Activated CD4-positive, alpha-beta T cell treated with anti-CD3 and anti-CD28 coated beads, Interleukin-2, amount 50 U/mL, for 1 hour (primary cell): ENCODE measurements around the gene UBE2G2.

Experiments used
- DNase-seq: peaks from one replicate; pipeline ENCODE4 v3.0.0-alpha.2; 2020

UBE2G2 gene

DNA sequence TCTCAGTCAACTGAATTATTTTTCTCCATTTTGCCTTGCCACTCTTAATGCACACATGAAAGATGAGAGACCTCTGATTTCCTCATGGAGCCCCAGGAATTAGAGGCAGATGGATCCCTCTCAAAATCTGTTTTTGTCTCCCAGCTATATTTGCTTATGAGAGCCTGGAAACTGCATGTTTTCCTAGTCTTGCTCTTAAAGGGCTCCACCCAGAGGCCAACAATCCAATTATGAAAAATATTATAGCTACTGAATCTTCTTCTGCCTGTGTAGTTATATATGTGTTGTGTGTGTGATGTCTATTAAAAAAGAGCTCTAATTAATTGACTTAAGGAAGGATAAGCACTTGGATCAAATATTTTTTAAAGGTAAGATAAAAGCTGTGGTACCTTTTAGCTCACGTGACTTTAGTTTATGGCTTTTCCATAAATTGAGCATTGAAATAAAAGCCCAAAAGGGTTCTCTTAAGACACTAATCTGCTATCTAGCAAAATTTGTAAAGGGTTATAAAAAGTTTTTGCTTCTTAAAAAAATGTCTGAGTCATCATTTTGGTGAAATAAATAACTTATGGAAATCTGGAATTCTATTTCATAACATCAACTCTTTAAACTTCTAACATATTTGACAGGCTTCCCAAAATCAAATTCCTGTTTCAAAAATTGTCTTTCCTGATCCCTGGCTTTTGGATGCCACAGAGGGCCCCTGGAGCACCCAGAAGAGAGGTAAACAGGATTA is 59.0 kb downstream of the UBE2G2 start:
- DNase-seq, result no peak

- DNase-seq, result no peak
Observed at GRCh38 chr21:44741921-44742320, 59.7 kb downstream of the UBE2G2 start.

DNA sequence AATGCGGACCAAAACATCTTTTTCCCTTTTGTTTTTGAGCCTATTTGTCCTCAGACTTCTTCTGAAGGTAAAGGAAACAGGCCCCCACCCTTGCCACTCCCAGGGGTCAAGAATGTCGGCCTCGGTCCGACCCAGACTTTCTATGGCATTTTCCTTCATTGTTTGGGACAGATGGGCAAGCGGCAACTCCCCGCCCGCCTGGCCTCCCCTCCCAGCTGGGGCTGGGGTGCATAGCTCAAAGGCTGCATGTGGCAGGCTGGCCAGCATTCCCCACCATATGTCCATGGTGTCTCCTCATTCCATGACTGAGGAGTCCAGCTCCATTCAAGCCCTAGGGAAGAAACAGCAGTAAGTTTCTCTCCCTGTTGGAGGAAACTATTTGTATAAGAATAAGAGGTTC is 60.9 kb downstream of the UBE2G2 start:
- DNase-seq, result no peak

DNA sequence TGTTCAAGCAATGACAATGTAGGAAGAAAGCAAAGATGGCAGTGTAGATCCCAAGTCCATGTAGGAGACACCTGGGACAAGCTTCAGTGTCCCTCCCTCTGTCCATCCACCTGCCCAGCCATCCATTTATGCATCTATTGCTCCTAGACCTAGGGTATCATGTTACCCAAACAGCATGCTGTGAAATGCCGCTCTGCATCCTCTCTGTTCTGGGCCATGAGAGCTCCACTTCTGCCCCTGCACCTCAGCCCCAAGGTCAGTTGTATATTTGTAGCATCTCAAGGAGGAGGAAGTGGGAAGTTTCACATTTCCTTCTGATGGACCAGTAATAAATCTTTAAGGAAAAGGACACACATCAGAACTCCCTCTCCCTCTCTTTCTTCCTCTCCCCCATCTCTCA is 62.3 kb downstream of the UBE2G2 start:
- no peak for DNase-seq

DNA sequence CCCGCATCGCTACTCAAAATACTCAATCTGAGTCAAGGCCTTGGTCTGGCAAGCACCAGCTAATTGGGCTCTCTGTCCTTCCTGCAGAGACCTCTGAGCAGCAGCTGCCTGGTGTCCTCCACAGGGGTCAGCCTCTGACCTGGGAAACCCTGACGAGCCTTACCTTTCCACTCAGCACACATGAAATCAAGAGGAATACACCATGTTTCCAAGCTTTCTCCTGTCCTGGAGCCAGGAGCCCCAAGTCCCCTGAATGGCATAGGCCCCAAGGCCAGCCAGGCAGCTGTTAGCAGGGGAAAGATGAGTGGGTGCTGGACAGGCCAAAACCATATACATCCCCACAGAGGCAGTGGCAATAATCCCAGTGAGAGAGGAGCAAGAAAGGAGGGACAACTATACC is 63.0 kb downstream of the UBE2G2 start:
- no peak for DNase-seq

GRCh38 chr21:44737706-44738354 is 63.8 kb downstream of the UBE2G2 start:
- DNase-seq, result no peak

- no peak for DNase-seq
Observed at GRCh38 chr21:44736291-44737004, 65.2 kb downstream of the UBE2G2 start.

DNA sequence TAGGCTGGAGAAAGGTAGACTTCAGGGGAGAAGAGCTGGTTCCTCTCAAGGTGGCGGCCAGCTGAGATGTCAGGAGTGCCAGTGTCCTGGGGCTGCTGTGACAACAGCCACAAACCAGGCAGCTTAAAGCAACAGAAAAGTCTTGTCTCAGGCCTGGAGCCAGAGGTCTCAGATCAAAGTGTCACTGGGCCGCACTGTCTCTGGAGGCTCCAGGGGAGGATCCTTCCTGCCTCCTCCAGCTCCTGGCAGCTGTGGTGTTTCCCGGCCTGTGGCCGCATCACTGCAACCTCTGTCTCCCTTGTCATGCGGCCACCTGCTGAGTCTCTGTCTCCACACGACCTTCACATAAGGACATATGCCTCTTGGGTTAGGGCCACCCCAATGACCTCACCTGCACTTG is 65.8 kb downstream of the UBE2G2 start:
- no peak for DNase-seq

DNA sequence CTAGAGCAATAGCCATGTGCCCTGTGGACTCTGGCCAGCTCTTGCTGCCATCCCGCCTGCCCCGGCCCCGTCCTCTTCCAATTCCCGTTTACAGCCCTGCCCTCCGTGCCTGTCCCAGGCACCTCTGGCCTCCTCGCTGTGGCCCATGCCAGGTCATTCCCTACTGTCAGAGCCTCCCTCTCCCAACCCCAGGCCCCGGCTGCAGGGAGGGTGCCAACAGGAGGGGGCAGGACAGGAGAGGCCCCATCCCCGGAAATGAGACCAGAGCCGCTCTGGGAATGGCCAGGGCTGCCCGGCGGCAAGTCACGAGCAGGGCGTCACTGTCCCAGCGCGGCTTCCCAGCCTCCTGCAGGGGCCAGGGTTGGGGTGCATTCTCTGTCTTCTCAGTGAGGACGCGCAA is 66.8 kb downstream of the UBE2G2 start:
- DNase-seq, result no peak

GRCh38 chr21:44734026-44734745 is 67.4 kb downstream of the UBE2G2 start:
- DNase-seq, result no peak

DNA sequence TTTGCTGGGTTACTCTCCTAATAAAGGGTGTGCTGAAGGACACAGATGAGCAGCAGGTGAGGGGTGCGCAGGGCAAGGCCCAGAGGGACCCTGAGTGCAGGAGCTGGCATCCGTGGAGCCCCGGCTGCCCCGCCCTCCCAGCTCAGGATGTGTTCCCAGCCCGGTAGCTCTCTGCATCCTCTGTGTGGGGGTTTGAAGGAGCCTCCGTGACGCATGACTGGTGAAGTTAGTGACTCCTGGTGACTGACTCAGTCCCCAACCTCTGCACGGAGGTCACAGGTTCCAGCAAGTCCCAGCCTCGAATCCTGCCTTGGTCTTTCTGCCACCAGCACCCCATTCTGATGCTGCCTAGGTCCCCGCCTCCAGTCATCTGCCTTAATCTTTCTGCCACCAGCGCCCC is 68.7 kb downstream of the UBE2G2 start:
- DNase-seq, result no peak

GRCh38 chr21:44732263-44732662 is 69.4 kb downstream of the UBE2G2 start:
- DNase-seq, result no peak

DNA sequence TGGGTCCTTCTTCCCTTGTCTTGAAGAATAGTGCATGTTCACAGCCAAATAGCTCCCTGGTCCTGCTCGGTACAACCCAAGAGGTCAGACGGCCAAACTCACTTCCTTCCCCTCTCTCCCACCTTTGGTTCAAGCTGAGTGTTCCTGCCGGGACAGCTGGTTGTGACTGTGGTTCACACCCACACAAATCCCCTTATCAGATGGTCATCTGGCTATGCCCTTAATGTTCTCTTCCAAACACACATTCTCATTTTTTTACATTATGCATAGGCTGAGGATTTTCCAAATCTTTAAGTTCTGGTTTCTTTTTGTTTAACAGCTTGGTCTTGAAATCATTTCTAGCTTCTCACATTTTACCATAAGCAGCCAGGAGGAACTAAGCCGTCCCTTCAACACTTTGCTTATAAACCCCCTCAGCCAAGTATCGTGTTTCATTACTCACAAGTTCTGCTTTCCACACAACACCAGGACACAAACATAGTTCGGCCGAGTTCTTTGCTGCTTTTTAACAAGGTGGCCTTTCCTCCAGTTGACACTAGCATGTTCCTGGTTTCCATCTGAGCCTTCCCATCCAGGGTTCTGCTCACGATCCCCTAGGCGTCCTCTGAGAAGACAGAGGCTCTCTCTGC is 70.6 kb downstream of the UBE2G2 start:
- no peak for DNase-seq

DNA sequence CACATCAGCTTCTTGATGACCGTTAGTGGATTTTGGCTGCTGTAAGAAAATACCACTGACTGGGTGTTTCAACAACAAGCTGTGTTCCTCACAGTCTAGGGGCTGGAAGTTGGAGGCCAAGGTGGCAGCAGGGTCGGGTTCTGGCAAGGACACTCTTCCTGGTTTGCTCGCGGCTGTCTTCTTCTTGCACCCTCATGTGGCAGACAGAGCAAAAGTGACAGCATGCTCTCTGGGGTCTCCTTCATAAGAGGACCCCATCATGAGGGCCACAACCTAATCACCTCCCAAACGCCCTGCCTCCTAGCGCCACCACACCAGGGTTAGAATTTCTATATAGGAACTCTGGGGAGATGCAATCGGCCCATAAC is 71.6 kb downstream of the UBE2G2 start:
- DNase-seq, result no peak

DNA sequence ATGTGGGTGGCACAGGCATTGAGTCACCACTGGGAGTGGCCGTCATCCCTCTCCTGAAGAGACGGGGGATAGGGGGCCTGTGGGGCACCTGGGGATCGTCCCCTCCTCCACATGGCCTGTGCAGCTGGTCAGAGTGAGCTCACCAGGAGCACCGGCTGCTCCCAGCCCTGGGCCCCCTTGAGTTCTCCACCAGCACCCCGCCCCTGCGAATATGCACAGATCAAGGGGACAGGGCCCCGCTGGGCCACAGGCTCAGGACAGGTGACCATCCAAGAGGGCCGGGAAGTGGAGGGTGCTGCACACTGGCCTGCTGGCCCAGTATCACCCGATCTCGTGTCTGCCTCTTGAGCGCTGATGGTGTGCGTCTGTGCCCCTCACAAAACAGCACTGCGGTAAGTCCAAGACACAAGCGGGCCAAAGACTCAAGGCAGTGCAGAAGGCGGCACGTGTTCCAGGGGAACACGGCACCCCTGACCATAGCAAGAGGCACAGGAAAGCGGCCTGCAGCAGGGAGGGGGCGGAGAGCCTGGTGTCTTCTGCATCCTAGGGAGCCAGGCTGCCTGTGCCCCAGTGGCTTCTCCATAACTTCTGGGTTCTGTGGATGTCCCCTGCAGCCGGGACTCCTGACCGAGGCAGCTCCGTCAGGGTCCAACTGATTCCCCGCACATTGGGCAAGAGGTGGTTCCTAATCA is 72.1 kb downstream of the UBE2G2 start:
- DNase-seq, result no peak

DNA sequence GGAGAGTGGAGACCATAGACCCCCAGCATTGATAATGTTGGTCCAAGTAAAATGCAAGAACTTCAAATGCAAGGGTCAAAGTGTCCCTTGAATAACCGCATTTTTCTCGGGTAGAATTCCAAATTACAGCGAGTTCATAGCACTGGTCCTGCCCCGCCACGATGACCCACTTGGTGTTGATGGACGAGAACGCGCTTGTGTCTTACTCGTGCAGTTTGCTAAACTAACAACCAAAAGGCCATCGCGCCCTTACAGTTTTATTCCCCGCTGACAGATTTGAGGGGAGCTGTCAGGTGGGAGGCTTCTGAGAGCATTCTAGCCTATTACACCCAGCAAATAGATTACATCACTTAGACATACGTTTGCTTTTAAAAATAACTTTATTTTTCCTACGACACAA is 72.9 kb downstream of the UBE2G2 start:
- DNase-seq, result no peak

DNA sequence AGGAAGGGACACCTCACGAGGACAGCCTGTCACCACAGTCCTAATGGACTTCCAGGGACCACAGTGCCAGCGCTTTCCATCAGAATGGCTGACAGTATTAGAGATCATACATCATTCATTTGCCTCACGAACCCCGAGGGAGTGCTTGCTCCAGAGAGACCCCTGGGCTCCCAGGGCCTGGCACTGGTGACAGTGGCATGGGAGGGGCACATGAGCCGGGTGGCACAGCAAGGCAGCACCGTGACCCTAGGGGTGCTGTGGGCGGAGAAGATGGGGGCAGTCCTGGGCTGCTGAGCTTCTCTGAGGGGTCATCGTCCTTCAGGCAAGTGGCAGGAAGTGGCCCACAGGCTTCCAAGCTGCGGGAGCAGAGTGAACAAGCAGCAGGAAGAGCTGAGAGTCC is 73.9 kb downstream of the UBE2G2 start:
- DNase-seq, result no peak

DNA sequence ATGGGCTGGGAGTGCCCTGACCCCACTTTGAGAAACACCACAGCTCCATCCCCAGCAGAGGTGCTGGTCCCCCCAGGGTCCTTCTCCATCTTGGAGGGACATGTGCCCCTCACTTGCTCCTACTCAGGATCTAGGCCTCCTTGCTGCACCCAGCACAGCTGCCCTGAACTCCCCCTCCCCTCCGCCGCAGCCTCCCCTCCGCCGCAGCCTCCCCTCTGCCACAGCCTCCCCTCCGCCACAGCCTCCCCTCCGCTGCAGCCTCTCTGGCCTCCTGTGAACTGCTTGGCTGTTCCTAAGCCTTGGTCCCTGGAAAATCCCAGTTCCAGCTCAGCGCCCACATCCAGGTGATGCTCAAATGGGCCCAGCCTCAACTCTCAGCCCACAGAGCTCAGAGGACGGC is 74.3 kb downstream of the UBE2G2 start:
- DNase-seq, result no peak

- no peak for DNase-seq
Observed at GRCh38 chr21:44726826-44727225, 74.8 kb downstream of the UBE2G2 start.

- DNase-seq, result no peak
Observed at GRCh38 chr21:44724926-44725325, 76.7 kb downstream of the UBE2G2 start.

DNA sequence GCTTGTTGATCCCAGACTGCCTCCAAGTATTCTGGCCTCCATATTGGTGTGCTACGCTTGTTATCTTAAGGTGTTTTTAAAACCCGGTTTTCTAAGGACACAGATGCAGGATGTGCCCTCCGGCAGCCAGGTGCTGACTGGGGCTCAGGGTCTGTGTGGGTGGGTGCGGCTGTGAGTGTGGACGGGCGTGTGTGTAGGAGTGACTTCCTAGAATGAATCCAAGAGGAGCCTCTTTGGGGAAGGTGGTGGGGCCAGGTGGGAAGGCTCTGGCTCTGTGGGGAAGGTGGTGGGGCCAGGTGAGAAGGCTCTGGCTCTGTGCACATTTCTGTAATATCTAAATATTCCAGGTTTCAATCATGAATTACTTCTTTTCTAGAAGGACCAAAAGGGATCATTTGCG is 77.4 kb downstream of the UBE2G2 start:
- DNase-seq, result no peak
